OCI-LY1 (cell line): ENCODE data around the gene CFAP46.

Experiments used
- H2AFZ ChIP-seq: fragments of 200-600 bp; sonication (generic), shearing (Covaris generic); 2 replicates; pipeline ENCODE4 v1.6.0; 2014; ENCODE audit warnings: antibody characterized with exemption, mild to moderate bottlenecking, low read length
- H3F3A ChIP-seq: fragments of 200-600 bp; sonication (generic), shearing (Covaris generic); 2 replicates; pipeline ENCODE4 v1.6.0; 2014; ENCODE audit warnings: mild to moderate bottlenecking, antibody characterized with exemption, low read length, moderate library complexity; ENCODE audit not compliant: insufficient read depth
- H3K27ac ChIP-seq: fragments of 200-600 bp; sonication (generic); 2 replicates; pipeline ENCODE4 v1.5.1; 2014; ENCODE audit warnings: low read length, mixed run types, mild to moderate bottlenecking, low read depth; ENCODE audit not compliant: poor library complexity, severe bottlenecking
- H3K27me3 ChIP-seq: fragments of 200-600 bp; sonication (generic); 2 replicates; pipeline ENCODE4 v1.6.0; 2014; ENCODE audit warnings: antibody characterized with exemption, mild to moderate bottlenecking, low read length, moderate library complexity; ENCODE audit not compliant: insufficient read depth
- H3K36me3 ChIP-seq: fragments of 200-600 bp; sonication (generic); 2 replicates; pipeline ENCODE4 v1.6.1; 2014; ENCODE audit warnings: mild to moderate bottlenecking, antibody characterized with exemption, low read length, moderate library complexity, mixed read lengths; ENCODE audit not compliant: insufficient read depth
- H3K4me1 ChIP-seq: fragments of 200-600 bp; sonication (generic); 2 replicates; pipeline ENCODE4 v1.5.1; 2014; ENCODE audit warnings: mild to moderate bottlenecking, low read length, moderate library complexity; ENCODE audit not compliant: insufficient read depth, severe bottlenecking
- H3K4me2 ChIP-seq: fragments of 200-600 bp; sonication (generic), shearing (Covaris generic); 2 replicates; pipeline ENCODE4 v1.6.1; 2014; ENCODE audit warnings: low read length
- H3K4me3 ChIP-seq: fragments of 200-600 bp; sonication (generic); 2 replicates; pipeline ENCODE4 v1.5.1; 2014; ENCODE audit warnings: low read length, low read depth, mild to moderate bottlenecking, mixed read lengths; ENCODE audit not compliant: poor library complexity, severe bottlenecking
- H3K79me2 ChIP-seq: fragments of 200-600 bp; shearing (Covaris generic); 2 replicates; pipeline ENCODE4 v1.6.1; 2016; ENCODE audit warnings: mixed run types, low read length, mixed read lengths; ENCODE audit not compliant: insufficient read depth
- H3K9ac ChIP-seq: fragments of 200-600 bp; sonication (generic), shearing (Covaris generic); 2 replicates; pipeline ENCODE4 v1.6.1; 2014; ENCODE audit warnings: mild to moderate bottlenecking, low read length, mixed read lengths
- H3K9me2 ChIP-seq: fragments of 200-600 bp; sonication (generic), shearing (Covaris generic); 2 replicates; pipeline ENCODE4 v1.6.1; 2014; ENCODE audit warnings: low read depth, mild to moderate bottlenecking, low read length, mixed read lengths
- H3K9me3 ChIP-seq: fragments of 200-600 bp; shearing (Covaris generic); 2 replicates; pipeline ENCODE4 v1.6.1; 2014; ENCODE audit warnings: low read length, mixed read lengths
- H4K20me1 ChIP-seq: fragments of 200-600 bp; sonication (generic), shearing (Covaris generic); 2 replicates; pipeline ENCODE4 v1.6.0; 2016; ENCODE audit warnings: mild to moderate bottlenecking, low read length; ENCODE audit not compliant: insufficient read depth
- EZH2 ChIP-seq: fragments of 200-600 bp; sonication (generic), shearing (Covaris generic); IDR thresholded peaks from 2 replicates; pipeline ENCODE4 v1.8.0; 2017; ENCODE audit warnings: borderline replicate concordance, mixed run types, mild to moderate bottlenecking, antibody characterized with exemption, low read length, moderate library complexity, mixed read lengths
- TF ChIP-seq, protein P1 (sequence below): fragments of 200-600 bp; sonication (generic), shearing (Covaris generic); IDR thresholded peaks from 2 replicates; pipeline ENCODE4 v1.5.1; 2017; ENCODE audit warnings: mild to moderate bottlenecking, antibody characterized with exemption, low read length, moderate library complexity, mixed read lengths

The CFAP46 gene

DNA sequence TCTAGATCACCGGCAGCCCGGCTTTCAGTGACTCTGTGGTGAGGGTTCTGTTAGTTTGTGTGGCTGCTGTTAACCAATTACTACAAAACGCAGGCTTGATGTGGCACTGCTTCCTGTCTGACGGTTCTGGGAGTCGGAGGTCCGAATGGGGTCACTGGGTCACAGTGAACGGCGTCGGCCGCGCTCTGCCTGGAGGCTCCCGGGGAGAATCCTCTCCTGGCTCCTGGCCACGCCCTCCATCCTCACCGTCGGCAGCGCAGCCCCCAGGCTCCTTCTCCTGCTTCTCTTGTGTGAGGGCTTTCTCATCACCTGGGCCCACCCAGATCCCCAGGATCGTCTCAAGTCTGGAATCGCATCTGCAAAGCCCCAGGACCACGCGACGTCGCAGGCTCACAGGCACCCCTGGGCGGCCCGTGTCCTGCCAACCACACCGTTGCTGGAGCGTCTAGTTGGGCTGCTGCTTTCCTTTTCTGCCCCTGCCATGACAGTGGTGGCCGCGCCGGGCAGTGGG lies 124.6 kb downstream of the CFAP46 start:
- H3K4me3 ChIP-seq, result no peak overlapping the region
- H3K9ac ChIP-seq, result no peak overlapping the region
- no peak overlapping the region for H3K27ac ChIP-seq
- H3K9me2 ChIP-seq, result no peaks in the 10 kb centered on the region
- H3K4me1 ChIP-seq, result no peaks in the 10 kb centered on the region
- no peaks in the 10 kb centered on the region for H4K20me1 ChIP-seq
- H2AFZ ChIP-seq, result no peak overlapping the region
- H3K4me2 ChIP-seq, result no peak overlapping the region
- TF ChIP-seq, protein P1, sequence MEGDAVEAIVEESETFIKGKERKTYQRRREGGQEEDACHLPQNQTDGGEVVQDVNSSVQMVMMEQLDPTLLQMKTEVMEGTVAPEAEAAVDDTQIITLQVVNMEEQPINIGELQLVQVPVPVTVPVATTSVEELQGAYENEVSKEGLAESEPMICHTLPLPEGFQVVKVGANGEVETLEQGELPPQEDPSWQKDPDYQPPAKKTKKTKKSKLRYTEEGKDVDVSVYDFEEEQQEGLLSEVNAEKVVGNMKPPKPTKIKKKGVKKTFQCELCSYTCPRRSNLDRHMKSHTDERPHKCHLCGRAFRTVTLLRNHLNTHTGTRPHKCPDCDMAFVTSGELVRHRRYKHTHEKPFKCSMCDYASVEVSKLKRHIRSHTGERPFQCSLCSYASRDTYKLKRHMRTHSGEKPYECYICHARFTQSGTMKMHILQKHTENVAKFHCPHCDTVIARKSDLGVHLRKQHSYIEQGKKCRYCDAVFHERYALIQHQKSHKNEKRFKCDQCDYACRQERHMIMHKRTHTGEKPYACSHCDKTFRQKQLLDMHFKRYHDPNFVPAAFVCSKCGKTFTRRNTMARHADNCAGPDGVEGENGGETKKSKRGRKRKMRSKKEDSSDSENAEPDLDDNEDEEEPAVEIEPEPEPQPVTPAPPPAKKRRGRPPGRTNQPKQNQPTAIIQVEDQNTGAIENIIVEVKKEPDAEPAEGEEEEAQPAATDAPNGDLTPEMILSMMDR, result no peak
- TF ChIP-seq EZH2, result no peak
- H3K9me3 ChIP-seq, result no peaks in the 10 kb centered on the region
- H3K79me2 ChIP-seq, result no peaks in the 10 kb centered on the region
- H3K36me3 ChIP-seq, result no peaks in the 10 kb centered on the region
- no peaks in the 10 kb centered on the region for H3F3A ChIP-seq
- H3K27me3 ChIP-seq, result no peaks in the 10 kb centered on the region

DNA sequence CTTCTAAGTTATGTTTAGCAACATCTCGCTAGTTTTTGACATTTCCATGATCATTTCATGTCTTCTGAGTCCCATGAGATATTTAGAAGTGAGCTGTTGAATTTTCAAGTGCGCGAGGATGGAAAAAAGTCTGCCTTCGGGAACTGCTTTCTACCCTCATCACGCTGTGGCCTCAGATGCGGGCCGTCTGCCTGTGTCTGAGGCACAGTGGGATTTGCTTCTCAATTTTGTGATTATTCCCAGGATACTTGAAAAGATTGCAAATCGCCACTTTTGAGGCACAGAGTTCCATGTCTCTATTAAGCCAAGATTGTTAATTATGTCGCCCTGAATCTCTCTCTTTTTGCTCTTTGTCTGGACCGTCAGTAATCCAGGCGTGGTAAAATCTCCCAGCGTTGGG lies 125.7 kb downstream of the CFAP46 start:
- H3K27me3 ChIP-seq, result no peaks in the 10 kb centered on the region
- no peaks in the 10 kb centered on the region for H3K79me2 ChIP-seq
- H2AFZ ChIP-seq, result no peak overlapping the region
- no peak overlapping the region for H3K4me3 ChIP-seq
- no peak overlapping the region for H3K9ac ChIP-seq
- no peaks in the 10 kb centered on the region for H3K4me1 ChIP-seq
- H3K27ac ChIP-seq, result no peak overlapping the region
- TF ChIP-seq EZH2, result no peak
- TF ChIP-seq, protein P1, result no peak
- no peaks in the 10 kb centered on the region for H3K9me2 ChIP-seq
- no peaks in the 10 kb centered on the region for H3K9me3 ChIP-seq
- H4K20me1 ChIP-seq, result no peaks in the 10 kb centered on the region
- no peaks in the 10 kb centered on the region for H3F3A ChIP-seq
- H3K36me3 ChIP-seq, result no peaks in the 10 kb centered on the region
- no peak overlapping the region for H3K4me2 ChIP-seq

DNA sequence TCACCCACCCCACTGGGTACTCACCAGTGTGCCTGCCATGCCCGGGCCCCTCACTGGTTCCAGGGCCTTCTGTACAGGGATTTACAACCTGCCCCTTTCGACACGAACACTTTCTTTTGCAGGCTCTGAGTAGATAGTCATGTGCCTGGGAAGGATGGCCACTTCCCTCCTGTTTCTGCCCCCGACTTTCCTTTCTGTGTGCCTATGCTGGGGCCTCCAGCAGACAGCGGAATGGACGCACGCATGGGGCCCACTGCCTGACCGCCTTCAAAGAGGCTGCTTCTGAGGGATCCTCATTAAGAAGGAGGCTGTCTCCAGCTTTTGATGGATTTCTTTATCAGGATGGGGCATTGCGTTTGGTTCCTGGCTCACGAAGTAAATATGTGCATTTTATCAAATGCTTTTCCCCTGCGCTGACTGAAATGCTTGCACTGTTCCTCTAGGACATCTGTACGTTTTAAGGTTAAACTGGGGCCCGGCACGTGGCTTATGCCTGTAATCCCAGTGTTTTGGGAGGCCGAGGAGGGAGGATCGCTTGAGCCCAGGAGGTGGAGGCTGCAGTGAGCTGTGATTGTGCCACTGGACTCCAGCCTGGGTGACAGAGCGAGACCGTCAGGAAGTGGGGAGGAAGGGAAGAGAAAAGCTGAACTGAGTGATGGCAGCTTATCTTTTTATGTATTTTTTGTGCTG lies 127.1 kb downstream of the CFAP46 start:
- no peak overlapping the region for H3K4me2 ChIP-seq

More for the DNA sequence above, 127.1 kb downstream of the CFAP46 start:
- Histone ChIP-seq H3K9me2 (no peaks in the 10 kb centered on the region), H3K27me3 (no peaks in the 10 kb centered on the region), H2AFZ (no peak overlapping the region), H3K9ac (no peak overlapping the region), H4K20me1 (no peaks in the 10 kb centered on the region), H3K9me3 (no peaks in the 10 kb centered on the region), H3K4me3 (no peak overlapping the region), H3F3A (no peaks in the 10 kb centered on the region), H3K27ac (no peak overlapping the region), H3K36me3 (no peaks in the 10 kb centered on the region), H3K79me2 (no peaks in the 10 kb centered on the region), H3K4me1 (no peaks in the 10 kb centered on the region)
- TF ChIP-seq, protein P1, result no peak
- TF ChIP-seq EZH2, result no peak
